GM12874 (cell line): ENCODE measurements around the gene CDH12.

Source experiments
- CTCF ChIP-seq: IDR thresholded peaks from 2 replicates; pipeline ENCODE4 v1.5.1; 2011; ENCODE audit warnings: low read depth, mild to moderate bottlenecking, control low read depth, low read length, moderate library complexity; ENCODE audit not compliant: insufficient read depth

Gene CDH12

DNA sequence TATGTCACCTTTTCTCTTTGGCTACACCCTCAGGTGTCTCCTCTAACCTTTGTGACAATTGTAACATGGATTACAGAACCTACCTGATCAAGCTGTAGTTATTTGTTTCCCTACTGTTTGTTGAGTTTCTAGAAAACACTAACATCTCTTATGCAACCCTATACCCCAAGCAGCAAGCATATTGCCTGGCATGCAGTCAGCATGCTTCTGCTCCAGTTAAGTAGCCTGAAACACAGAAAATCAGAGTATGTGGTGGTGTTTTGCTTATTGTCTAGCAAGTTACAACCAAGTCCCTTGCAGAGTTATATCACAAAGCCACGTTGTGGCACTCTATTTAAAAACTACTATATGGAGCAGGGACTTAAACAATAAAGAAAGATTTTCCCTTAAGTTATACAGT is 131.1 kb downstream of the CDH12 start:
- no peak for TF ChIP-seq CTCF

DNA sequence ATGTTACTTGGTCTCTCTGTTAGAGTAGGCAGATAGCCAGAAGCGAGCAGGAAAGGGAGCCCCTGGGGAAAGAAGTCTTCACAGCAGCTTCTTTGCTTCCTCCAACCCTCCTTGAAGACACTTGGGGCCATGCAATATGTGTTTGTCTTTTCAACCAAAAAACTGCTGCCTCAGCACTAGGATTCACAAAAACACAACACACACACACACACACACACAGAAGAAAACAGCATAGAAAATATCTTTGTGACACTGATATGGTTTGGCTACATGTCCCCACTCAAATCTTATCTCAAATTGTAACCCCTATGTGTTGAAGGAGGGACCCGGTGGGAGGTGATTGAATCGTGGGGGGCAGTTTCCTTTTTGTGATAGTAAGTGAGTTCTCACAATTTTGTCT is 133.3 kb downstream of the CDH12 start:
- no peak for TF ChIP-seq CTCF

GRCh38 chr5:22710660-22711059 is 142.5 kb downstream of the CDH12 start:
- TF ChIP-seq CTCF, result no peak

DNA sequence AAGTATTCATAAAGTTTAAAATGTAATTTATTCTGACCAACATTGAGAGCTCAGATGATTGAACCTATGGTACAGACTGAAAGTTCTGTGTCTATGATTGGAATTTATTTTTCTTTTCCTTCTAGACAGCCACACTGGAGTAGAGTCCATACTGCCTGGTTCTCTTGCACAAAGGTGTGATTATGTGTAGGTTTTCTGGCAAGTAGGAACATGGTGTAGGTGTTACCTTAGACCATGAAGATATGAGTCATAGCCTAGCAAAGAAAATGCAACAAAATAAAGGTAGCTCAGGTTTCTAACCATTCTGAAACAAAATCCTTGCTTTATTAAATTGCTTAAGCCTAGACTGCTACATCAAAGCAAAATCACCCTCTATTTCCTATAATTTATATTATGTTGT is 143.4 kb downstream of the CDH12 start:
- TF ChIP-seq CTCF, result no peak

- TF ChIP-seq CTCF, result no peak
Observed at GRCh38 chr5:22708770-22709328, 144.3 kb downstream of the CDH12 start.

DNA sequence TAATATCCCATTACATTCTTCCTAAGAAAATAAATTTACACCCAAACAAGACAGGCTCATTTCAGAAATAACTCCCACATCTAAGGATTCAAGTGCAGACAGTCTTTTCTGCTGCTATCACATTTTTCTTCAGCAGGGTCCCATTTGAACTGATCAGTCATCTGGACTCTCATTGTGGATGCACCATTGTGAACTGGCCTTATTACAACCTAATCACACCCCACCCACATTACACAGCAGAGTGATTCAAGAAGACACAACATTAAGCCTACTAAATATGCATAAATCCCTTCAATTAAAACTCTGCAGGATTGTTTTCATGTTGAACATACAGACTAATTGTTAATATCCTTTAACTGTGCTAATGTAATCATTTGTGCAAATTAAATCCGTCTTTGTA is 146.2 kb downstream of the CDH12 start:
- no peak for TF ChIP-seq CTCF

DNA sequence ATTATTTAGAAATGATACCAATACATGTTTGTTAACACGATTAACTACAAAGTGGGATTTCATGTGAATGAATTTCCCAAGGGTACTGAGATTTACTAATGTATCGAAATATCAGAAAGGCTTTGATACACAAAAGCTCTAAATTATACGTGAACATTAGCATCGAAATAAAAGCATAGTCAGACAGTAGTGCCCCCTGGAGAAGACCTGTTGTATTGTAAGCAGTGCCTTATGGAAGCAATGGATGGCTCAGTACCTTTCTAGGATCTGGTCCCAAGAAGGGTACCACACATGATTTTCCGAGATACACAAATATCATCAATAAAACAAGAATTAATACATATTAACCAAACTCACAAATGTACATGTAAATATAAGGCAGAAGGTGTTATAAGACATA is 153.8 kb downstream of the CDH12 start:
- no peak for TF ChIP-seq CTCF
